ENCODE measurements around the gene CNIH1.

- TF ChIP-seq POLR2A (IDR thresholded peaks at IDR 0.05) (no peak), CTCF (IDR thresholded peaks at IDR 0.05) (no peak)
Measured at GRCh38 chr14:54443981-54444380, 2.8 kb upstream of the CNIH1 start.
